HepG2 (cell line): ENCODE results near the gene MYO19. TPM values are rescaled to one million over a fixed set of nuclear protein-coding genes. Genes with fewer than 3 reads are reported as not detected.

Source experiments
- DZIP1 ChIP-seq: sonication (generic); formaldehyde crosslinking; IDR thresholded peaks from 2 replicates; pipeline ENCODE4 v1.5.0; 2020; ENCODE audit warnings: mild to moderate bottlenecking, missing genetic modification reagents
- FLYWCH1 ChIP-seq: sonication (generic); formaldehyde crosslinking; IDR thresholded peaks from 2 replicates; pipeline ENCODE4 v1.8.1; 2023; ENCODE audit warnings: mild to moderate bottlenecking, missing genetic modification reagents
- HCFC1 ChIP-seq: fragments of 150-350 bp; IDR thresholded peaks from 2 replicates; pipeline ENCODE4 v1.6.1; 2014; ENCODE audit warnings: low read depth, low read length
- KLF6 ChIP-seq: IDR thresholded peaks from 2 replicates; pipeline ENCODE4 v1.8.0; 2016; ENCODE audit warnings: missing biosample characterization, missing genetic modification reagents
- POGZ ChIP-seq: sonication (generic); formaldehyde crosslinking; IDR thresholded peaks from 2 replicates; pipeline ENCODE4 v1.4.0; 2020; ENCODE audit warnings: mild to moderate bottlenecking, missing genetic modification reagents
- RERE ChIP-seq: IDR thresholded peaks from 2 replicates; pipeline ENCODE4 v1.6.1; 2016; ENCODE audit warnings: low read depth, missing genetic modification reagents, missing compliant biosample characterization
- SMAD3 ChIP-seq: sonication (generic); formaldehyde crosslinking; IDR thresholded peaks from 2 replicates; pipeline ENCODE4 v1.4.0; 2020; ENCODE audit warnings: missing genetic modification reagents
- TGIF2 ChIP-seq: IDR thresholded peaks from 2 replicates; pipeline ENCODE4 v1.6.1; 2016; ENCODE audit warnings: control low read depth, missing compliant biosample characterization
- ZBTB49 ChIP-seq: sonication (generic); formaldehyde crosslinking; IDR thresholded peaks from 2 replicates; pipeline ENCODE4 v1.4.0; 2020; ENCODE audit warnings: missing genetic modification reagents, borderline replicate concordance
- ZNF17 ChIP-seq: sonication (generic); formaldehyde crosslinking; IDR thresholded peaks from 2 replicates; pipeline ENCODE4 v1.5.0; 2020; ENCODE audit warnings: mild to moderate bottlenecking, missing genetic modification reagents
- ZNF281 ChIP-seq: sonication (generic); formaldehyde crosslinking; IDR thresholded peaks from 2 replicates; pipeline ENCODE4 v1.4.0; 2020; ENCODE audit warnings: missing genetic modification reagents, borderline replicate concordance
- ZNF549 ChIP-seq: sonication (generic); formaldehyde crosslinking; IDR thresholded peaks from 2 replicates; pipeline ENCODE4 v1.5.0; 2020; ENCODE audit warnings: missing genetic modification reagents
- ZNF562 ChIP-seq: sonication (generic); formaldehyde crosslinking; IDR thresholded peaks from 2 replicates; pipeline ENCODE4 v1.8.0; 2022; ENCODE audit warnings: missing genetic modification reagents, borderline replicate concordance
- ZNF773 ChIP-seq: sonication (generic); formaldehyde crosslinking; IDR thresholded peaks from 2 replicates; pipeline ENCODE4 v1.4.0; 2020; ENCODE audit warnings: missing genetic modification reagents, borderline replicate concordance
- polyA plus RNA-seq, 8 experiments: library from polyadenylated mRNA; depleted of rRNA in 3 of 8; stranded (reverse) in 7 of 8; unstranded in 1 of 8; fragments of >200 nt; fragmentation: Illumina TruSeq in 4 of 8; extraction: Trizol in 4 of 8; gene quantifications; 2 replicates each; pipeline versions ENCODE4 v1.2.1 to v1.2.3, GENCODE V29; 2011 to 2016; ENCODE audit warnings: low read depth in 4 of 8, missing spikeins in 1 of 8, mixed read lengths in 1 of 8; ENCODE audit not compliant: insufficient read depth in 1 of 8
- total RNA-seq, 5 experiments: library from RNA; depleted of rRNA; stranded (reverse); fragments of >200 nt; fragmentation: Illumina TruSeq; extraction: Trizol; gene quantifications; 2 replicates each; pipeline ENCODE4 v1.2.3, GENCODE V29; 2016; ENCODE audit warnings: low read depth in 1 of 5

MYO19 gene
- total and polyA plus RNA-seq, 2 of the 13 experiments (the other 11 are each of a cell fraction or from before 2014, with no cell fraction given): 75.7 to 82.3 TPM

GRCh38 chr17:36545465-36546417 is 11.1 kb upstream of the MYO19 start (continued):
- peak; percentile 95 for TF ChIP-seq ZNF281 (CRISPR knock-in tag)
- TF ChIP-seq ZNF562 (CRISPR knock-in tag): no peak
- TF ChIP-seq ZNF549 (CRISPR knock-in tag): no peak
- TF ChIP-seq SMAD3 (CRISPR knock-in tag): peak; percentile 39
- no peak for TF ChIP-seq ZNF773
- peak; percentile 55; the same call in 1 of the 2 replicates for TF ChIP-seq FLYWCH1 (CRISPR knock-in tag)
- no peak for TF ChIP-seq RERE (CRISPR knock-in tag)
- 0 out of 2 replicates have a peak, but pooled peaks have one; percentile 40 for TF ChIP-seq ZBTB49 (CRISPR knock-in tag)
- 0 out of 2 replicates have a peak, but pooled peaks have one; percentile 17 for TF ChIP-seq POGZ (CRISPR knock-in tag)
- no peak for TF ChIP-seq DZIP1 (CRISPR knock-in tag)
- TF ChIP-seq ZNF17: no peak
- no peak; the same call in 1 of the 2 replicates for TF ChIP-seq TGIF2 (CRISPR knock-in tag)
- TF ChIP-seq HCFC1: peak; percentile 68
- TF ChIP-seq KLF6: peak; percentile 60
